IMR-90 (cell line): ENCODE results near the gene COPS4. TPM values are rescaled to one million over a fixed set of nuclear protein-coding genes. Genes with fewer than 3 reads are reported as not detected.

Experiments
- ATAC-seq: fragments of 200-7000 bp; cut with Tn5 transposase; 2 replicates; pipeline ENCODE4 v1.9.1; 2020; ENCODE audit warnings: low read depth, mild to moderate bottlenecking, moderate library complexity
- BruUV-seq: library from RNA; stranded (reverse); fragments of 400-500 nt; replicated peaks from 2 replicates; lab custom pipeline; 2021; lab: Mats Ljungman, UMichigan
- CTCF ChIA-PET: fragments of 300-600 bp; formaldehyde crosslinking; extraction: SDS; loops from one replicate; lab custom pipeline; 2021; ENCODE audit warnings: antibody characterized with exemption; lab: Yijun Ruan, JAX
- POLR2A ChIA-PET: fragments of 300-600 bp; sonication (Branson Sonifier 250); formaldehyde crosslinking; loops from one replicate; lab custom pipeline; 2022; ENCODE audit warnings: antibody characterized with exemption; ENCODE audit not compliant: unreplicated experiment; lab: Charles Lee
- DNase-seq: peaks from one replicate; pipeline ENCODE4 v3.0.0; 2013
- H2AFZ ChIP-seq: replicated peaks from 2 replicates; pipeline ENCODE3; 2013; ENCODE audit warnings: low read length, mild to moderate bottlenecking; ENCODE audit not compliant: poor library complexity
- H2AK5ac ChIP-seq: 2 replicates; pipeline ENCODE4 v1.6.1; 2013; ENCODE audit warnings: low read depth, low read length, inconsistent platforms
- H2AK9ac ChIP-seq: replicated peaks from 2 replicates; pipeline ENCODE3; 2013; ENCODE audit warnings: mild to moderate bottlenecking, low read depth, low read length, moderate library complexity; ENCODE audit not compliant: poor library complexity
- H2BK120ac ChIP-seq: 2 replicates; pipeline ENCODE4 v1.6.1; 2013; ENCODE audit warnings: low read depth, low read length, inconsistent platforms
- H2BK15ac ChIP-seq: 3 replicates; pipeline ENCODE4 v1.6.1; 2013; ENCODE audit warnings: low read depth, low read length, inconsistent platforms
- H2BK20ac ChIP-seq: 2 replicates; pipeline ENCODE4 v1.6.1; 2013; ENCODE audit warnings: low read depth, mild to moderate bottlenecking, inconsistent platforms, low read length, moderate library complexity
- H2BK5ac ChIP-seq: 2 replicates; pipeline ENCODE4 v1.6.1; 2013; ENCODE audit warnings: mild to moderate bottlenecking, low read depth, low read length, inconsistent platforms; ENCODE audit not compliant: poor library complexity, severe bottlenecking
- H3K14ac ChIP-seq: replicated peaks from 2 replicates; pipeline ENCODE4 v1.6.1; 2013; ENCODE audit warnings: low read depth, low read length, inconsistent platforms
- H3K18ac ChIP-seq: 2 replicates; pipeline ENCODE4 v1.6.1; 2013; ENCODE audit warnings: low read depth, low read length, control low read depth
- H3K23ac ChIP-seq: 2 replicates; pipeline ENCODE4 v1.6.1; 2013; ENCODE audit warnings: low read depth, low read length, inconsistent platforms
- H3K27ac ChIP-seq: 2 replicates; pipeline ENCODE4 v1.5.1; 2013; ENCODE audit warnings: mild to moderate bottlenecking, control low read depth, low read length; ENCODE audit not compliant: insufficient read depth
- H3K27me3 ChIP-seq: 2 replicates; pipeline ENCODE4 v1.6.1; 2013; ENCODE audit warnings: low read length; ENCODE audit not compliant: control insufficient read depth, insufficient read depth
- H3K36me3 ChIP-seq: 2 replicates; pipeline ENCODE4 v1.6.1; 2013; ENCODE audit warnings: low read length, mixed read lengths; ENCODE audit not compliant: control insufficient read depth, insufficient read depth
- H3K4ac ChIP-seq: 2 replicates; pipeline ENCODE4 v1.6.1; 2013; ENCODE audit warnings: low read depth, low read length, inconsistent platforms
- H3K4me1 ChIP-seq: 2 replicates; pipeline ENCODE4 v1.6.1; 2013; ENCODE audit warnings: low read length, mixed read lengths; ENCODE audit not compliant: control insufficient read depth, insufficient read depth
- H3K4me2 ChIP-seq: 2 replicates; pipeline ENCODE4 v1.6.1; 2013; ENCODE audit warnings: low read depth, mild to moderate bottlenecking, control low read depth, low read length, moderate library complexity
- H3K4me3 ChIP-seq: 2 replicates; pipeline ENCODE4 v1.5.1; 2013; ENCODE audit warnings: low read depth, mild to moderate bottlenecking, control low read depth, low read length, moderate library complexity; ENCODE audit not compliant: insufficient read depth
- H3K56ac ChIP-seq: 2 replicates; pipeline ENCODE4 v1.6.1; 2013; ENCODE audit warnings: low read length, inconsistent platforms; ENCODE audit not compliant: insufficient read depth; ENCODE audit errors: extremely low read depth
- H3K79me1 ChIP-seq, 2 experiments: 2 replicates each; pipeline ENCODE4 v1.6.1; 2013; ENCODE audit warnings: low read length in 2 of 2, inconsistent platforms in 1 of 2, low read depth in 1 of 2
- H3K9ac ChIP-seq: 2 replicates; pipeline ENCODE4 v1.6.1; 2013; ENCODE audit warnings: low read depth, low read length, control low read depth
- H3K9me1 ChIP-seq: 2 replicates; pipeline ENCODE4 v1.6.1; 2013; ENCODE audit warnings: low read length, inconsistent platforms; ENCODE audit not compliant: insufficient read depth
- H3K9me3 ChIP-seq: 2 replicates; pipeline ENCODE4 v1.6.1; 2013; ENCODE audit warnings: low read length; ENCODE audit not compliant: control insufficient read depth, insufficient read depth
- H4K20me1 ChIP-seq: 2 replicates; pipeline ENCODE4 v1.6.1; 2013; ENCODE audit warnings: low read length, inconsistent platforms; ENCODE audit not compliant: insufficient read depth
- H4K5ac ChIP-seq: 2 replicates; pipeline ENCODE4 v1.6.1; 2013; ENCODE audit warnings: mild to moderate bottlenecking, low read depth, low read length, control low read depth
- H4K8ac ChIP-seq, 2 experiments: 2 replicates each; pipeline ENCODE4 v1.6.1; 2013; ENCODE audit warnings: low read depth in 2 of 2, low read length in 2 of 2, control low read depth in 1 of 2, inconsistent platforms in 1 of 2
- H4K91ac ChIP-seq: 2 replicates; pipeline ENCODE4 v1.6.1; 2013; ENCODE audit warnings: low read depth, low read length, inconsistent platforms; ENCODE audit not compliant: insufficient read depth
- BHLHE40 ChIP-seq: fragments of 150-350 bp; IDR thresholded peaks from 2 replicates; pipeline ENCODE4 v1.6.1; 2016; ENCODE audit warnings: mild to moderate bottlenecking, low read depth, low read length
- CEBPB ChIP-seq: IDR thresholded peaks from 2 replicates; pipeline ENCODE4 v1.6.1; 2012; ENCODE audit warnings: low read depth, low read length, improper control_type of control experiment
- CHD1 ChIP-seq: IDR thresholded peaks from 2 replicates; pipeline ENCODE4 v1.6.1; 2012; ENCODE audit warnings: low read depth, low read length, improper control_type of control experiment
- ELK1 ChIP-seq: fragments of 150-350 bp; IDR thresholded peaks from 2 replicates; pipeline ENCODE4 v1.6.1; 2016; ENCODE audit warnings: low read depth, mild to moderate bottlenecking, low read length, moderate library complexity, borderline replicate concordance
- FOS ChIP-seq: fragments of 150-350 bp; IDR thresholded peaks from 2 replicates; pipeline ENCODE4 v1.6.1; 2016; ENCODE audit warnings: low read depth, low read length
- MAFK ChIP-seq: IDR thresholded peaks from 2 replicates; pipeline ENCODE4 v1.6.1; 2012; ENCODE audit warnings: low read depth, low read length, improper control_type of control experiment
- MAZ ChIP-seq: IDR thresholded peaks from 2 replicates; pipeline ENCODE4 v1.6.1; 2012; ENCODE audit warnings: low read depth, mild to moderate bottlenecking, low read length, improper control_type of control experiment, moderate library complexity, borderline replicate concordance
- MXI1 ChIP-seq: IDR thresholded peaks from 2 replicates; pipeline ENCODE4 v1.6.1; 2012; ENCODE audit warnings: low read depth, mild to moderate bottlenecking, low read length, moderate library complexity, borderline replicate concordance
- POLR2A ChIP-seq: IDR thresholded peaks from 2 replicates; pipeline ENCODE4 v1.6.1; 2012; ENCODE audit warnings: mild to moderate bottlenecking, low read depth, low read length
- RAD21 ChIP-seq: IDR thresholded peaks from 2 replicates; pipeline ENCODE4 v1.6.1; 2012; ENCODE audit warnings: low read length, improper control_type of control experiment
- RCOR1 ChIP-seq: IDR thresholded peaks from 2 replicates; pipeline ENCODE4 v1.6.1; 2012; ENCODE audit warnings: mild to moderate bottlenecking, low read length, improper control_type of control experiment; ENCODE audit not compliant: insufficient replicate concordance
- RFX5 ChIP-seq: IDR thresholded peaks from 2 replicates; pipeline ENCODE4 v1.8.0; 2012; ENCODE audit warnings: low read depth, mild to moderate bottlenecking, low read length, moderate library complexity
- SMC3 ChIP-seq: fragments of 150-350 bp; IDR thresholded peaks from 2 replicates; pipeline ENCODE4 v1.6.1; 2016; ENCODE audit warnings: low read depth, mild to moderate bottlenecking, antibody characterized with exemption, low read length, moderate library complexity
- WGBS, 2 experiments: methylation state at CpG; one replicate each; pipeline versions ENCODE4 v1.1.5 to v1.1.7; 2013; ENCODE audit warnings: missing lambda C conversion rate in 2 of 2; ENCODE audit not compliant: insufficient read length in 1 of 2; ENCODE audit errors: extremely low coverage in 2 of 2; 5-methylcytosine and 5-hydroxymethylcytosine counted together
- dilution Hi-C: fragments of 300-500 bp; cut with HindIII; formaldehyde crosslinking; loops from one replicate; pipeline ENCODE4 v1.14.3; 2018; ENCODE audit warnings: low sequenced_read_pairs; ENCODE audit not compliant: unreplicated experiment
- in situ Hi-C: fragments of 300-500 bp; cut with MboI; formaldehyde crosslinking; loops from 3 replicates; pipeline ENCODE4 v1.14.3; 2019; ENCODE audit warnings: low sequenced_read_pairs, inconsistent platforms, mixed read lengths
- intact Hi-C: fragments of 100-400 bp; cut with micrococcal nuclease; formaldehyde crosslinking; loops from 2 replicates; pipeline ENCODE4 v1.10.0; 2022
- polyA plus RNA-seq, 3 experiments: library from polyadenylated mRNA; depleted of rRNA; stranded (reverse); fragments of >200 nt; gene quantifications; 2 replicates each; pipeline ENCODE4 v1.2.3, GENCODE V29; 2012; ENCODE audit warnings: low replicate concordance in 1 of 3
- total RNA-seq: library from RNA; depleted of rRNA; stranded (reverse); fragments of >200 nt; gene quantifications from 2 replicates; pipeline ENCODE4 v1.2.3, GENCODE V29; 2012
- TF ChIP-seq, protein P1 (sequence below): conservative IDR thresholded peaks from 2 replicates; pipeline ENCODE4 v1.5.1; 2012; ENCODE audit warnings: mild to moderate bottlenecking, low read depth, low read length, improper control_type of control experiment
- TF ChIP-seq, protein P2 (sequence below): fragments of 150-350 bp; IDR thresholded peaks from 2 replicates; pipeline ENCODE4 v1.6.1; 2017; ENCODE audit warnings: mild to moderate bottlenecking, antibody characterized with exemption, low read length, low read depth

COPS4 gene
- total and polyA plus RNA-seq, 2 of the 4 experiments (the other 2 are of a cell fraction): 40.1 to 115 TPM

DNA sequence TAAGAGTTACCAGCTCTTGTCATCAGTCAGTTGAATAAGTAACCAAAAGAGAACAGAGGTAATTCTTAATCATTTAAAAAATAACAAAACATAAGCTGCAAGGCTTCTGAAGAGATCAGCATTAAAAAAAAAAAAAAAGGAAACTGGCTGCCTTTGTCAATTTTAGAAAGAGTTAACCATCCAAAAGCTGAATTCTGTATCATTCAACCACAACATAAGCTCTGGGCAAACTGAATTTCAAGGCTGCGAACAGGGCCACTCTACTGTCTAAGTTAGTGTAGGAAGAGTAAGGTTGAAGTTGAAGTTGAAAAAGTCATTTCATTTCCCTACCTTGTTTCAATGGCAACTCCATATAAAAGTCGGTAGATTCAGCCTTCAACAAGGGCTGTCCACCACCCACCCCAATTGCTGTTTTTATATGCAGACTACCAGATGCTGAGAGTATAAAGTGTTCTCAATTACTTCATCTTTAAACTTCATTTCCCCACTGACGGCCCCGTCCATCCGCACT, 23.2 kb upstream of the COPS4 start:
- Histone ChIP-seq H2BK20ac (no peak overlapping the region), H4K20me1 (no peaks in the 10 kb centered on the region), H2AK5ac (no peak overlapping the region), H3K27ac (no peak overlapping the region; the same call in 1 of the 2 replicates), H3K27me3 (no peaks in the 10 kb centered on the region), H3K18ac (no peak overlapping the region), H3K9me1 (no peaks in the 10 kb centered on the region), H3K9ac (peak overlapping the region; percentile 25), H3K36me3 (no peaks in the 10 kb centered on the region), H4K5ac (no peak overlapping the region), H3K4ac (no peak overlapping the region), H2BK120ac (no peak overlapping the region), H3K56ac (0 out of 2 replicates have a peak overlapping the region, but pooled peaks have one; percentile 0), H2BK5ac (peak overlapping the region; percentile 16), H4K91ac (no peak overlapping the region), H3K14ac (no peak overlapping the region), H4K8ac (no peak overlapping the region), H3K79me1 (peaks cover 0 to 15% of the 10 kb centered on the region in 2 experiments; a peak in 2 of 4 replicates), H2AFZ (peak overlapping the region; percentile 91), H2AK9ac (no peak overlapping the region), H3K9me3 (no peaks in the 10 kb centered on the region), H2BK15ac (no peak overlapping the region), H3K23ac (peak overlapping the region; percentile 33; the same call in 1 of the 2 replicates), H3K4me3 (peak overlapping the region; percentile 53), H3K4me1 (no peaks in the 10 kb centered on the region; the same call in 1 of the 2 replicates), H3K4me2 (peak overlapping the region; percentile 73)
- POLR2A ChIA-PET: interaction anchor here (0.6 kb wide), 1 partner anchor 111 kb away, joined by 8 read pairs; the partner anchor contains the start of gene THAP9
- no TSS peak for BruUV-seq
- CTCF ChIA-PET: interaction anchor here (0.6 kb wide), 3 partner anchors 18 to 96 kb away, joined by 3 to 6 read pairs (median 3); no protein-coding TSS in a partner anchor
- intact Hi-C loops: loop anchor here (1.0 to 2.0 kb wide), 2 partner anchors 23 to 111 kb away; partner anchors contain the start of genes COPS4 and THAP9
- WGBS, 2 experiments: 0% methylated on average over 1 of the region's 5 CpGs; no CpG with 5 or more reads in 1 of the 2 experiments
- dilution Hi-C loops: no loop called here
- DNase-seq (peak; percentile 24), ATAC-seq (no peak)
- in situ Hi-C loops: no loop called here
- TF ChIP-seq MXI1: no peak
- TF ChIP-seq POLR2A: no peak
- no peak for TF ChIP-seq MAZ
- no peak for TF ChIP-seq CHD1
- TF ChIP-seq MAFK: no peak
- no peak for TF ChIP-seq RFX5
- TF ChIP-seq RCOR1: no peak
- TF ChIP-seq, protein P1, sequence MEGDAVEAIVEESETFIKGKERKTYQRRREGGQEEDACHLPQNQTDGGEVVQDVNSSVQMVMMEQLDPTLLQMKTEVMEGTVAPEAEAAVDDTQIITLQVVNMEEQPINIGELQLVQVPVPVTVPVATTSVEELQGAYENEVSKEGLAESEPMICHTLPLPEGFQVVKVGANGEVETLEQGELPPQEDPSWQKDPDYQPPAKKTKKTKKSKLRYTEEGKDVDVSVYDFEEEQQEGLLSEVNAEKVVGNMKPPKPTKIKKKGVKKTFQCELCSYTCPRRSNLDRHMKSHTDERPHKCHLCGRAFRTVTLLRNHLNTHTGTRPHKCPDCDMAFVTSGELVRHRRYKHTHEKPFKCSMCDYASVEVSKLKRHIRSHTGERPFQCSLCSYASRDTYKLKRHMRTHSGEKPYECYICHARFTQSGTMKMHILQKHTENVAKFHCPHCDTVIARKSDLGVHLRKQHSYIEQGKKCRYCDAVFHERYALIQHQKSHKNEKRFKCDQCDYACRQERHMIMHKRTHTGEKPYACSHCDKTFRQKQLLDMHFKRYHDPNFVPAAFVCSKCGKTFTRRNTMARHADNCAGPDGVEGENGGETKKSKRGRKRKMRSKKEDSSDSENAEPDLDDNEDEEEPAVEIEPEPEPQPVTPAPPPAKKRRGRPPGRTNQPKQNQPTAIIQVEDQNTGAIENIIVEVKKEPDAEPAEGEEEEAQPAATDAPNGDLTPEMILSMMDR: no peak
- no peak for TF ChIP-seq FOS
- TF ChIP-seq CEBPB: no peak
- no peak for TF ChIP-seq SMC3
- no peak for TF ChIP-seq ELK1
- TF ChIP-seq, protein P2, sequence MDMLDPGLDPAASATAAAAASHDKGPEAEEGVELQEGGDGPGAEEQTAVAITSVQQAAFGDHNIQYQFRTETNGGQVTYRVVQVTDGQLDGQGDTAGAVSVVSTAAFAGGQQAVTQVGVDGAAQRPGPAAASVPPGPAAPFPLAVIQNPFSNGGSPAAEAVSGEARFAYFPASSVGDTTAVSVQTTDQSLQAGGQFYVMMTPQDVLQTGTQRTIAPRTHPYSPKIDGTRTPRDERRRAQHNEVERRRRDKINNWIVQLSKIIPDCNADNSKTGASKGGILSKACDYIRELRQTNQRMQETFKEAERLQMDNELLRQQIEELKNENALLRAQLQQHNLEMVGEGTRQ: no peak
- TF ChIP-seq BHLHE40: no peak
- TF ChIP-seq RAD21: no peak
